HepG2 (cell line): Measurements from ENCODE around the gene PHKB. TPM values are rescaled to one million over a fixed set of nuclear protein-coding genes. Genes with fewer than 3 reads are reported as not detected.

Experiments
- DMTF1 ChIP-seq: sonication (generic); formaldehyde crosslinking; IDR thresholded peaks from 2 replicates; pipeline ENCODE4 v1.4.0; 2020; ENCODE audit warnings: mild to moderate bottlenecking, missing genetic modification reagents
- FOXP4 ChIP-seq: sonication (generic); formaldehyde crosslinking; IDR thresholded peaks from 2 replicates; pipeline ENCODE4 v1.4.0; 2020; ENCODE audit warnings: missing genetic modification reagents
- MAX ChIP-seq: IDR thresholded peaks from 2 replicates; pipeline ENCODE4 v1.6.1; 2012; ENCODE audit warnings: inconsistent platforms
- REXO4 ChIP-seq: sonication (generic); formaldehyde crosslinking; IDR thresholded peaks from 2 replicates; pipeline ENCODE4 v1.8.0; 2022; ENCODE audit warnings: missing genetic modification reagents, mild to moderate bottlenecking, borderline replicate concordance
- SCMH1 ChIP-seq: sonication (generic); formaldehyde crosslinking; IDR thresholded peaks from 2 replicates; pipeline ENCODE4 v1.9.0; 2021; ENCODE audit warnings: missing genetic modification reagents, mild to moderate bottlenecking, borderline replicate concordance
- TGIF2 ChIP-seq: IDR thresholded peaks from 2 replicates; pipeline ENCODE4 v1.6.1; 2016; ENCODE audit warnings: control low read depth, missing compliant biosample characterization
- THYN1 ChIP-seq: sonication (generic); formaldehyde crosslinking; IDR thresholded peaks from 2 replicates; pipeline ENCODE4 v1.8.1; 2023; ENCODE audit warnings: low read depth, mild to moderate bottlenecking, moderate library complexity, missing genetic modification reagents, borderline replicate concordance
- ZBTB49 ChIP-seq: sonication (generic); formaldehyde crosslinking; IDR thresholded peaks from 2 replicates; pipeline ENCODE4 v1.4.0; 2020; ENCODE audit warnings: missing genetic modification reagents, borderline replicate concordance
- ZNF180 ChIP-seq: sonication (generic); formaldehyde crosslinking; IDR thresholded peaks from 2 replicates; pipeline ENCODE4 v1.4.0; 2020; ENCODE audit warnings: low read depth, missing genetic modification reagents, borderline replicate concordance
- ZNF670 ChIP-seq: sonication (generic); formaldehyde crosslinking; IDR thresholded peaks from 2 replicates; pipeline ENCODE4 v1.8.0; 2022; ENCODE audit warnings: mild to moderate bottlenecking, missing genetic modification reagents, borderline replicate concordance
- ZNF687 ChIP-seq: sonication (generic); formaldehyde crosslinking; IDR thresholded peaks from 2 replicates; pipeline ENCODE4 v1.5.1; 2020; ENCODE audit warnings: mild to moderate bottlenecking, missing genetic modification reagents, moderate library complexity
- ZNF773 ChIP-seq: sonication (generic); formaldehyde crosslinking; IDR thresholded peaks from 2 replicates; pipeline ENCODE4 v1.4.0; 2020; ENCODE audit warnings: missing genetic modification reagents, borderline replicate concordance
- ZSCAN5A ChIP-seq: sonication (generic); formaldehyde crosslinking; IDR thresholded peaks from 2 replicates; pipeline ENCODE4 v1.8.0; 2022; ENCODE audit warnings: mild to moderate bottlenecking, missing genetic modification reagents, borderline replicate concordance
- polyA plus RNA-seq, 8 experiments: library from polyadenylated mRNA; depleted of rRNA in 3 of 8; stranded (reverse) in 7 of 8; unstranded in 1 of 8; fragments of >200 nt; fragmentation: Illumina TruSeq in 4 of 8; extraction: Trizol in 4 of 8; gene quantifications; 2 replicates each; pipeline versions ENCODE4 v1.2.1 to v1.2.3, GENCODE V29; 2011 to 2016; ENCODE audit warnings: low read depth in 4 of 8, missing spikeins in 1 of 8, mixed read lengths in 1 of 8; ENCODE audit not compliant: insufficient read depth in 1 of 8
- total RNA-seq, 5 experiments: library from RNA; depleted of rRNA; stranded (reverse); fragments of >200 nt; fragmentation: Illumina TruSeq; extraction: Trizol; gene quantifications; 2 replicates each; pipeline ENCODE4 v1.2.3, GENCODE V29; 2016; ENCODE audit warnings: low read depth in 1 of 5

The PHKB gene
- total and polyA plus RNA-seq, 2 of the 13 experiments (the other 11 are each of a cell fraction or from before 2014, with no cell fraction given), result 66.0 to 80.8 TPM

GRCh38 chr16:47460711-47461597 is at the start of gene PHKB, which contains the start of gene ITFG1 (continued):
- TF ChIP-seq FOXP4 (CRISPR knock-in tag) (no peak; the same call in 1 of the 2 replicates), ZSCAN5A (no peak; the same call in 1 of the 2 replicates), ZNF670 (CRISPR knock-in tag) (no peak; the same call in 1 of the 2 replicates), ZBTB49 (CRISPR knock-in tag) (no peak), SCMH1 (CRISPR knock-in tag) (no peak), DMTF1 (0 out of 2 replicates have a peak, but pooled peaks have one; percentile 69), ZNF180 (CRISPR knock-in tag) (0 out of 2 replicates have a peak, but pooled peaks have one; percentile 56), THYN1 (CRISPR knock-in tag) (no peak), REXO4 (CRISPR knock-in tag) (no peak), ZNF687 (peak; percentile 91), ZNF773 (CRISPR knock-in tag) (peak; percentile 83; the same call in 1 of the 2 replicates), MAX (peak; percentile 15; the same call in 1 of the 2 replicates), TGIF2 (peak; percentile 91; the same call in 1 of the 2 replicates)
